ENCODE data around the gene GRSF1.
"Not testable (repeated sequence)": the region's sequence is repeated elsewhere in the genome, so short reads cannot be mapped to it uniquely, and the experiment has no call there.

The GRSF1 gene

DNA sequence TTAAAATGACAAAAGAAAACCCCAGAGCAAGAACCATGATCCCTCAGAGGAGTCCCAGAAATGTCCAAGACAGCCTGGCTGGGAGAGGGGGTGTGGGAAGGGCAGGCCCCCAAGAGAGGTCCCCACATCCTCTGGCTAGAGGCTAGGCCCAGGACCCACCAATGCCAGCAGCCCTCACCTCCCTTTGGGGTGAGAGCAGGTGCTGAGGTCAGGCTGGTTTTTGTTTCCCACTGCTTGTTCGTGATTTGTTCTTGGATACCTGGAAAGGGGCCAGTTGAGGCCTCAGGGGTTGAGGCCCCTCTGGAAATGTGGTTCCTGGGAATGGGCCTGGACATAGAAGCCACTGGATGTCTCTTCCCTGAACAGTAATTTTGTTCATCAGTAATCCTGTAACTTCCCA, 2.3 kb upstream of the GRSF1 start:
- DNase-seq (ENCODE audit: low spot score), result no peak
- no peak for TF ChIP-seq CTCF (IDR thresholded peaks at IDR 0.05; ENCODE audit: extremely low read depth, missing control alignments)

- no peak for TF ChIP-seq CTCF (IDR thresholded peaks at IDR 0.05; ENCODE audit: extremely low read depth, missing control alignments)
- no peak for DNase-seq (ENCODE audit: low spot score)
These were observed 1.5 kb upstream of the GRSF1 start for GRCh38 chr4:70841211-70841610.

DNA sequence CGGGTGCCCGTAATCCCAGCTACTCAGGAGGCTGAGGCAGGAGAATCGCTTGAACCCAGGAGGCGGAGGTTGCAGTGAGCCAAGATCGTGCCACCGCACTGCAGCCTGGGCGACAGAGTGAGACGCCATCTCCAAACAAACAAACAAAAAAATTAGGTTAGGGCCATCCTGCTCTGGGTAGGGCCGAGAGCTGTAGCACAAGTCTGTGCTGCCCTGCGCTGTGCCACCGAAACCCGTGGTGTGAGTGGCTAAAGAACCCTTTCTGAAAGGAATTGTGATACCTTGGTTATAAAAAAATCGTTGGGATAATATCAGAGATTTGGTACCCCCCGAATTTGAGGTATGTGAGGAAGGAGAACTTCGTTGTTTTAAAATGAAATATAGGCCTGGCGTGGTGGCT, 941 bp upstream of the GRSF1 start:
- DNase-seq (ENCODE audit: low spot score), result not testable (repeated sequence)

GRCh38 chr4:70840137-70840536, 447 bp upstream of the GRSF1 start:
- DNase-seq (ENCODE audit: low spot score), result peak; percentile 36

DNA sequence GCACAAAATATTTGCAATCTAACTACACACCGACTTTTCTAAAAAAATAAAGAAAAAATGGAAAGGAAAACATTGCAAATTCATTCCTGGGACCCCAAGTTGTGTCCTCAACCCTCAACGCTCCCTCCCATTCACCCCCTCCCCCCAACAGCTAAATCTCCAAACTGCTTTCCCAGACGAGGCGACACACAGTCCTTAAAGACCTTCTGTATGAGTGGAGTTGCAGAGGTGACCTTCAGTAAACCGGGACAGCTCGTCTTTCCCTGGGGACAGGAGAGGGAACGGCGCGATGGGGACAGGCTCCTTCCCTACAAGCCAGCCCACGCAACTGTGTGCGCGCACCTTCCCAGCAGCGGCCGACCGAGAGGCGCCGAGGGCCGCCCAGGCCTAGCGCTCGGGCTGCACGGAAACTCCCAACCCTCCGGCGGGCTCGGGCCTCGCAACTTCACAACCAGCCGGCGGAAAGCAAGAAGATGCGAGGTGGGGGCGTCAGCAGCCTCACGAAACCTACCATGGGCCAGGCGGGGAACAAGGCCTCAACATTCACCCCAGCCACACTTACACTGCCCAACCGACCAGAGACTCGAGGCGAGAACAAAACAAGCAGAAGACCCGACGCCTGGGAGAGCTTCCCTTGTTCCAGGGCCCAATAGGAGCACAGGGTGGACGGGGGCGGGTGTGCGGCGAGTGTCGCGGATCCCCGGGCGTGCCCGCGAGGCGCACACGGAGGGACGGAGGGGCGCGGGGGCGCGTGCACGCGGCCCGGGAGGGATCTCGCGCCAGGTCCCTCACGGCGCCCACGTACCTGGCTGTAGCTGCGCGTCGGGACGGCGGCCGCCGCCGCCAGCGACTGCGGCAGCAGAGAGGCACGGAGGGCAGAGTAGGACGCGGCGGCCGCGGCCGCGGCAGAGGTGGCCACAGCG, 763 bp downstream of the GRSF1 start:
- peak; percentile 82 for DNase-seq (ENCODE audit: low spot score)
- TF ChIP-seq CTCF (IDR thresholded peaks at IDR 0.05; ENCODE audit: extremely low read depth, missing control alignments), result no peak

- TF ChIP-seq CTCF (IDR thresholded peaks at IDR 0.05; ENCODE audit: extremely low read depth, missing control alignments), result no peak
- DNase-seq (ENCODE audit: low spot score), result no peak
These were observed 1.5 kb downstream of the GRSF1 start for GRCh38 chr4:70838204-70838603.

DNA sequence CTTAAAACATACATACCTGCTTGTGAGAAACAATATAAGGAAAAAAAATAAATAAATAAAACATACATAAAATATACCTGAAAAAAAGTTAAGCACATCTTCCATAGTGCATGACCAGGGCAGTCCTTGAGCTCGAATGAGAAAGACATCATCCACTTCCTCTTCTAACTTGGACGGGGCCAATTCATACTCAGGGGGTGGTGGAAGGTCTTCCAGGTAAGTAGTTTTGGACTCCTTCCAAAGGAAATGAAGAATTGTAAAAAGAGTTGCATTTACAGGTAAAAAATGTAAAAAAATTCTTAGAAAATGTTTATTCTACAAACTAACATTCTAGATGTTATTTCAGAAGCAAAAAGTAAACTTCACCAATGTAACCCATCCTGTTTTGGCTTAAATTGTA, 3.6 kb downstream of the GRSF1 start:
- TF ChIP-seq CTCF (IDR thresholded peaks at IDR 0.05; ENCODE audit: extremely low read depth, missing control alignments), result no peak
- no peak for DNase-seq (ENCODE audit: low spot score)

GRCh38 chr4:70833675-70834074, 6.0 kb downstream of the GRSF1 start:
- TF ChIP-seq CTCF (IDR thresholded peaks at IDR 0.05; ENCODE audit: extremely low read depth, missing control alignments), result no peak
- no peak for DNase-seq (ENCODE audit: low spot score)
